SK-N-SH (cell line): ENCODE results near the gene EDA. TPM values are rescaled to one million over a fixed set of nuclear protein-coding genes. Genes with fewer than 3 reads are reported as not detected.

ENCODE experiments used
- CTCF ChIA-PET: fragments of 300-600, 350-600 bp; formaldehyde crosslinking; extraction: SDS; loops from one replicate; lab custom pipeline; 2021; lab: Yijun Ruan, JAX
- POLR2A ChIA-PET: fragments of 350-600 bp; sonication (Branson Sonifier 250); formaldehyde crosslinking; extraction: SDS; loops from one replicate; lab custom pipeline; 2020; ENCODE audit warnings: antibody characterized with exemption, inconsistent platforms; lab: Yijun Ruan, JAX
- DNase-seq: peaks from one replicate; pipeline ENCODE4 v3.0.0; 2012
- H2AFZ ChIP-seq: fragments of 200-600 bp; sonication (generic); 2 replicates; pipeline ENCODE4 v1.8.1; 2016; ENCODE audit warnings: antibody characterized with exemption, mild to moderate bottlenecking, low read depth
- H3F3A ChIP-seq: fragments of 200-600 bp; sonication (generic); replicated peaks from 2 replicates; pipeline ENCODE3; 2016; ENCODE audit warnings: antibody characterized with exemption, mild to moderate bottlenecking; ENCODE audit not compliant: insufficient read depth
- H3K27ac ChIP-seq, 2 experiments: fragments of 200-500 bp in 1 of 2; fragments of 200-600 bp in 1 of 2; sonication (Bioruptor generic) in 1 of 2; sonication (generic), shearing (Covaris generic) in 1 of 2; 2 replicates each; pipeline versions ENCODE4 v1.5.1 to v1.6.1; 2014 to 2016; ENCODE audit warnings: low read depth in 2 of 2, inconsistent platforms in 1 of 2, low read length in 1 of 2, mild to moderate bottlenecking in 1 of 2, mixed read lengths in 1 of 2
- H3K27me3 ChIP-seq: fragments of 200-600 bp; sonication (generic), shearing (Covaris generic); 2 replicates; pipeline ENCODE4 v1.6.1; 2016; ENCODE audit warnings: mixed run types; ENCODE audit not compliant: insufficient read depth
- H3K36me3 ChIP-seq, 2 experiments: fragments of 200-500 bp in 1 of 2; fragments of 200-600 bp in 1 of 2; sonication (Bioruptor generic) in 1 of 2; sonication (generic) in 1 of 2; replicated peaks in 1 of 2; 2 replicates each; pipeline versions ENCODE3 to v1.5.1; 2014 to 2016; ENCODE audit warnings: low read length in 1 of 2, mild to moderate bottlenecking in 1 of 2; ENCODE audit not compliant: insufficient read depth in 2 of 2, control insufficient read depth in 1 of 2
- H3K4me1 ChIP-seq, 2 experiments: fragments of 200-500 bp in 1 of 2; fragments of 200-600 bp in 1 of 2; sonication (Bioruptor generic) in 1 of 2; sonication (generic), shearing (Covaris generic) in 1 of 2; 2 replicates each; pipeline versions ENCODE4 v1.5.1 to v1.6.1; 2014 to 2016; ENCODE audit warnings: low read depth in 1 of 2, low read length in 1 of 2, mixed run types in 1 of 2; ENCODE audit not compliant: insufficient read depth in 2 of 2, control insufficient read depth in 1 of 2
- H3K4me2 ChIP-seq: fragments of 200-600 bp; sonication (generic), shearing (Covaris generic); 2 replicates; pipeline ENCODE4 v1.6.1; 2017; ENCODE audit warnings: mixed run types
- H3K4me3 ChIP-seq, 2 experiments: fragments of 200-500 bp in 1 of 2; fragments of 200-600 bp in 1 of 2; sonication (Bioruptor generic) in 1 of 2; sonication (generic), shearing (Covaris generic) in 1 of 2; 2 replicates each; pipeline versions ENCODE4 v1.5.1 to v1.8.1; 2014 to 2016; ENCODE audit warnings: low read depth in 2 of 2, inconsistent platforms in 1 of 2, low read length in 1 of 2, mild to moderate bottlenecking in 1 of 2, mixed read lengths in 1 of 2, moderate library complexity in 1 of 2
- H3K79me2 ChIP-seq: fragments of 200-600 bp; sonication (generic); 2 replicates; pipeline ENCODE4 v1.8.1; 2017; ENCODE audit warnings: mild to moderate bottlenecking; ENCODE audit not compliant: insufficient read depth
- H3K9ac ChIP-seq: fragments of 200-600 bp; sonication (generic); 2 replicates; pipeline ENCODE4 v1.6.1; 2017; ENCODE audit warnings: mixed run types
- H3K9me2 ChIP-seq: fragments of 200-600 bp; sonication (generic); 2 replicates; pipeline ENCODE4 v1.6.1; 2017; ENCODE audit warnings: mixed run types
- H3K9me3 ChIP-seq: fragments of 200-600 bp; sonication (generic); 2 replicates; pipeline ENCODE4 v1.6.1; 2017; ENCODE audit warnings: mixed run types, mild to moderate bottlenecking, moderate library complexity
- H4K20me1 ChIP-seq: fragments of 200-600 bp; sonication (generic); 2 replicates; pipeline ENCODE4 v1.6.1; 2017; ENCODE audit warnings: mild to moderate bottlenecking, mixed run types; ENCODE audit not compliant: insufficient read depth
- CHD2 ChIP-seq: fragments of 150-350 bp; IDR thresholded peaks from 2 replicates; pipeline ENCODE4 v1.6.1; 2018; ENCODE audit warnings: low read length; ENCODE audit not compliant: partially characterized antibody
- CTCF ChIP-seq: fragments of 200-600 bp; sonication (generic); IDR thresholded peaks from 2 replicates; pipeline ENCODE4 v1.6.1; 2017; ENCODE audit warnings: antibody characterized with exemption, mild to moderate bottlenecking, moderate library complexity
- EP300 ChIP-seq, 2 experiments: IDR thresholded peaks; 2 replicates each; pipeline versions ENCODE4 v1.4.0 to v1.6.1; 2012; ENCODE audit warnings: borderline replicate concordance in 1 of 2, low read depth in 1 of 2, low read length in 1 of 2
- FOXJ3 ChIP-seq: sonication (generic); formaldehyde crosslinking; IDR thresholded peaks from 2 replicates; pipeline ENCODE4 v1.5.1; 2020; ENCODE audit warnings: mild to moderate bottlenecking, missing genetic modification reagents
- FOXM1 ChIP-seq: IDR thresholded peaks from 2 replicates; pipeline ENCODE4 v1.4.0; 2012; ENCODE audit warnings: low read depth, mild to moderate bottlenecking
- GABPA ChIP-seq: IDR thresholded peaks from 2 replicates; pipeline ENCODE4 v1.4.0; 2012; ENCODE audit warnings: low read depth, mild to moderate bottlenecking
- GATA2 ChIP-seq: sonication (generic); formaldehyde crosslinking; IDR thresholded peaks from 2 replicates; pipeline ENCODE4 v1.5.0; 2020; ENCODE audit warnings: mild to moderate bottlenecking, missing genetic modification reagents
- MAX ChIP-seq: IDR thresholded peaks from 2 replicates; pipeline ENCODE4 v1.4.0; 2012; ENCODE audit warnings: low read depth
- MEF2A ChIP-seq: IDR thresholded peaks from 2 replicates; pipeline ENCODE4 v1.4.0; 2012; ENCODE audit warnings: low read depth, borderline replicate concordance
- NFIC ChIP-seq: IDR thresholded peaks from 2 replicates; pipeline ENCODE4 v1.4.0; 2012; ENCODE audit warnings: borderline replicate concordance
- NRF1 ChIP-seq: IDR thresholded peaks from 2 replicates; pipeline ENCODE4 v1.6.1; 2012; ENCODE audit warnings: low read depth, mild to moderate bottlenecking, low read length
- RAD21 ChIP-seq: IDR thresholded peaks from 2 replicates; pipeline ENCODE4 v1.6.1; 2012; ENCODE audit warnings: mild to moderate bottlenecking, low read length
- RCOR1 ChIP-seq: fragments of 150-350 bp; IDR thresholded peaks from 2 replicates; pipeline ENCODE4 v1.6.1; 2017; ENCODE audit warnings: antibody characterized with exemption, low read length
- REST ChIP-seq: IDR thresholded peaks from 2 replicates; pipeline ENCODE4 v1.6.1; 2012; ENCODE audit warnings: mild to moderate bottlenecking, low read depth, low read length, moderate library complexity
- RFX5 ChIP-seq: IDR thresholded peaks from 2 replicates; pipeline ENCODE4 v1.6.1; 2012; ENCODE audit warnings: mild to moderate bottlenecking, improper control_type of control experiment, low read length
- SMC3 ChIP-seq: IDR thresholded peaks from 2 replicates; pipeline ENCODE4 v1.6.1; 2012; ENCODE audit warnings: low read depth, low read length, improper control_type of control experiment
- TCF12 ChIP-seq: IDR thresholded peaks from 2 replicates; pipeline ENCODE4 v1.4.0; 2012
- TEAD4 ChIP-seq: IDR thresholded peaks from 2 replicates; pipeline ENCODE4 v1.4.0; 2012; ENCODE audit warnings: mild to moderate bottlenecking, borderline replicate concordance; ENCODE audit not compliant: insufficient read depth
- USF1 ChIP-seq: IDR thresholded peaks from 2 replicates; pipeline ENCODE4 v1.4.0; 2012; ENCODE audit warnings: low read depth, borderline replicate concordance
- ZBTB33 ChIP-seq: IDR thresholded peaks from 2 replicates; pipeline ENCODE4 v1.4.0; 2012; ENCODE audit warnings: low read depth, borderline replicate concordance
- WGBS: methylation state at CpG from one replicate; pipeline ENCODE4 v1.1.6; 2017; ENCODE audit warnings: low lambda C conversion rate; 5-methylcytosine and 5-hydroxymethylcytosine counted together
- polyA plus RNA-seq, 3 experiments: library from polyadenylated mRNA; depleted of rRNA; stranded (reverse); fragments of >200 nt; gene quantifications; 2 replicates each; pipeline ENCODE4 v1.2.3, GENCODE V29; 2012

Gene EDA
- polyA plus RNA-seq, 1 of the 3 experiments (the other 2 are of a cell fraction), result 0.02 TPM

- Histone ChIP-seq H4K20me1 (no peaks in the 10 kb centered on the region), H3K4me1 (no peaks in the 10 kb centered on the region; a peak in 1 of 4 replicates), H3K36me3 (no peaks in the 10 kb centered on the region), H3K4me2 (peak overlapping the region; percentile 65), H3K9me2 (no peaks in the 10 kb centered on the region), H3F3A (no peaks in the 10 kb centered on the region), H3K27me3 (peaks cover 40% of the 10 kb centered on the region), H3K9ac (no peak overlapping the region), H3K79me2 (no peaks in the 10 kb centered on the region), H3K9me3 (no peaks in the 10 kb centered on the region), H3K4me3 (peak overlapping the region; percentile 38 to 49; a peak in 3 of 4 replicates), H3K27ac (no peak overlapping the region), H2AFZ (no peak overlapping the region)
- peak; percentile 12 for DNase-seq
- POLR2A ChIA-PET, result no interaction called here
- CTCF ChIA-PET, result interaction anchor here (0.8 to 4.7 kb wide), 5 partner anchors 9 to 192 kb away, joined by 3 to 45 read pairs (median 4); partner anchors contain the start of gene NALF2
- WGBS, result 0% methylated on average over 13 of the region's 53 CpGs
- TF ChIP-seq RAD21 (no peak), RFX5 (no peak), FOXM1 (no peak), TCF12 (no peak), RCOR1 (no peak), FOXJ3 (no peak), USF1 (no peak), MAX (no peak), NFIC (no peak), GABPA (no peak), EP300 (IDR thresholded peaks at IDR 0.05; ENCODE audit: borderline replicate concordance in 1 of 2, low read depth in 1 of 2, low read length in 1 of 2) (no peak), GATA2 (CRISPR knock-in tag) (no peak)
Observed at GRCh38 chrX:69616457-69617203, 717 bp downstream of the EDA start.

GRCh38 chrX:69618803-69619202, 2.9 kb downstream of the EDA start:
- CTCF ChIA-PET, result interaction anchor here (0.7 to 4.7 kb wide), 17 partner anchors 10 to 796 kb away, joined by 3 to 45 read pairs (median 5); partner anchors contain the start of gene NALF2
- Histone ChIP-seq H3F3A (no peaks in the 10 kb centered on the region), H3K36me3 (no peaks in the 10 kb centered on the region), H3K9me3 (no peaks in the 10 kb centered on the region), H3K27ac (no peak overlapping the region), H4K20me1 (no peaks in the 10 kb centered on the region), H3K79me2 (no peaks in the 10 kb centered on the region), H3K4me1 (no peaks in the 10 kb centered on the region; a peak in 1 of 4 replicates), H3K9ac (no peak overlapping the region), H3K9me2 (no peaks in the 10 kb centered on the region), H3K27me3 (peaks cover 40% of the 10 kb centered on the region), H3K4me3 (no peak overlapping the region), H3K4me2 (no peak overlapping the region), H2AFZ (no peak overlapping the region)
- DNase-seq, result peak; percentile 17
- POLR2A ChIA-PET, result no interaction called here
- 0% methylated on average over 1 of the region's 1 CpG for WGBS
- TF ChIP-seq CTCF (peak; percentile 62), SMC3 (peak; percentile 39; the same call in 1 of the 2 replicates), NRF1 (no peak), REST (no peak), RAD21 (peak; percentile 55), MEF2A (no peak), CHD2 (no peak), TEAD4 (no peak), ZBTB33 (no peak)
